Measurements from ENCODE around the gene GNG5.

Gene GNG5

DNA sequence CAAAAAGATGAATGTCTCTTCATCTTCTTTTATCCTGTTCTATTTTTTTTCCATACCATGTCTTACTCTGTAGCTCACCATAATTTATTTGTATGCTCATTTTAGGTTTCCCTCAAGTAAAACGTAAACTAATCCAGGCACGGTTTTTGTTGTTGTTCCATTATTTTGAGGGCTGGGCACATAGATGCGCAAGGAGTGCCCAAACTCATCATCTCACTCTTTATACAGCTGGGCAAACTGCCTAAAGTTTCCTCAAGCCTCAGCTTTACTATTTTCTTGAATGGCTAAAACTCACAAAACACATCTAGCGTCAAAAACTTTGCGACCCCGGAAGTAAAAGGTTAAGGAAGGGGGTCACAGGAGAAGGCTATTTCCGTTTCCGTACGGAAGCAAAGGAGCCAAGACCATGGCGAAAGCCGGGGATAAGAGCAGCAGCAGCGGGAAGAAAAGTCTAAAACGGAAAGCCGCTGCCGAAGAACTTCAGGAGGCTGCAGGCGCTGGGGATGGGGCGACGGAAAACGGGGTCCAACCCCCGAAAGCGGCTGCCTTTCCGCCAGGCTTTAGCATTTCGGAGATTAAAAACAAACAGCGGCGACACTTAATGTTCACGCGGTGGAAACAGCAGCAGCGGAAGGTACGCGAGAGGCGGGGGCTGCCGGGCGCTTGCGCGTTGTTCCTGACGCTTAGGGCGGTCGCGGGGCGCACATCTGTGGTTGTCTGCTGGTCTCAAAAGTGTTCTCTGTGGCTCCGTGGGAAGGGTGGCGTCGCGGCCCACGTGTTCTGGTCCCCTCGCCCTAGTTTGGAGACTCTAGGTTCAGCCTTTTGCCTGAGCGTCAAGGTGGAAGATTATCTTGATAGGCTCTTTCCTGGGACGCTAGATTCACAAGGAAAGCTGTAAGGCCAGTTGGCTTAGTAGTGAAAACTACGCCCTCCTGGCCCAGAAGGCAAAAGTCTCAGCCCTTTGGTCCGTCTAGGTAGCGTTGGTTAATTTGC lies 27.2 kb downstream of the GNG5 start, which contains the start of gene RPF1:
RPF1 (plus strand) TSS at position 391 of the 993 bp plus-strand sequence; CDS start at position 407, 16 bp downstream.
- peak within 1 kb of the TSS; percentile 73 to 79 for H3K27ac ChIP-seq
- H3K9me3 ChIP-seq: no peaks in the 10 kb centered on the region
- TF ChIP-seq, protein P1, sequence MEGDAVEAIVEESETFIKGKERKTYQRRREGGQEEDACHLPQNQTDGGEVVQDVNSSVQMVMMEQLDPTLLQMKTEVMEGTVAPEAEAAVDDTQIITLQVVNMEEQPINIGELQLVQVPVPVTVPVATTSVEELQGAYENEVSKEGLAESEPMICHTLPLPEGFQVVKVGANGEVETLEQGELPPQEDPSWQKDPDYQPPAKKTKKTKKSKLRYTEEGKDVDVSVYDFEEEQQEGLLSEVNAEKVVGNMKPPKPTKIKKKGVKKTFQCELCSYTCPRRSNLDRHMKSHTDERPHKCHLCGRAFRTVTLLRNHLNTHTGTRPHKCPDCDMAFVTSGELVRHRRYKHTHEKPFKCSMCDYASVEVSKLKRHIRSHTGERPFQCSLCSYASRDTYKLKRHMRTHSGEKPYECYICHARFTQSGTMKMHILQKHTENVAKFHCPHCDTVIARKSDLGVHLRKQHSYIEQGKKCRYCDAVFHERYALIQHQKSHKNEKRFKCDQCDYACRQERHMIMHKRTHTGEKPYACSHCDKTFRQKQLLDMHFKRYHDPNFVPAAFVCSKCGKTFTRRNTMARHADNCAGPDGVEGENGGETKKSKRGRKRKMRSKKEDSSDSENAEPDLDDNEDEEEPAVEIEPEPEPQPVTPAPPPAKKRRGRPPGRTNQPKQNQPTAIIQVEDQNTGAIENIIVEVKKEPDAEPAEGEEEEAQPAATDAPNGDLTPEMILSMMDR (IDR thresholded peaks at IDR 0.05): no peak
- DNase-seq: peak; percentile 62 to 76
- intact Hi-C loops (cut with DNase I; ENCODE audit: low total_unique reads): no loop called here
- peaks cover 0 to 28% (median 15%) of the 10 kb centered on the region in 4 donors for H3K4me1 ChIP-seq
- H3K4me3 ChIP-seq: peak within 1 kb of the TSS; percentile 63 to 70
- peaks cover 7 to 17% (median 11%) of the 10 kb centered on the region in 3 donors for H3K36me3 ChIP-seq
- H3K27me3 ChIP-seq: peaks cover 0 to 10% of the 10 kb centered on the region in 2 donors

DNA sequence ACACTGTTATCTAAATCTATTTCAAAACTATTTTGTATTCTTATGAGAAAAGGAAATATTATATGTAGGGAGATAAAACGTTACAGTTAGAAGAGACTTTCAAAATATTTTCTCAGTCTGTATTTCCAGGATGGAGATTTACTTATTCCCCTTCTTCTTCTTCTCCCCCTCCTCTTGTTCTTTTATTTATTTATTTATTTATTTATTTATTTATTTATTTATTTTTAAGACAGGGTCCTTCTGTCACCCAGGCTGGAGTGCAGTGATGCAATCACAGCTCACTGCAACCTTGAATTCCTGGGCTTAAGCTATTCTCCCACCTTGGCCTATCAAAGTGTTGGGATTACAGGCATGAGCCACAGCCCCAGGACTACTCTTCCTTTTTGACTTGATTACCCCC lies 30.2 kb downstream of the GNG5 start:
- Histone ChIP-seq H3K36me3 (peaks cover 0 to 3% (median 0%) of the 10 kb centered on the region in 3 donors), H3K27me3 (peaks cover 0 to 16% of the 10 kb centered on the region in 2 donors), H3K4me1 (peaks cover 0 to 19% (median 12%) of the 10 kb centered on the region in 4 donors), H3K9me3 (no peaks in the 10 kb centered on the region), H3K27ac (no peak overlapping the region), H3K4me3 (no peak overlapping the region)
- intact Hi-C loops (cut with DNase I; ENCODE audit: low total_unique reads): no loop called here
- DNase-seq: no peak
- TF ChIP-seq, protein P1 (IDR thresholded peaks at IDR 0.05): no peak

DNA sequence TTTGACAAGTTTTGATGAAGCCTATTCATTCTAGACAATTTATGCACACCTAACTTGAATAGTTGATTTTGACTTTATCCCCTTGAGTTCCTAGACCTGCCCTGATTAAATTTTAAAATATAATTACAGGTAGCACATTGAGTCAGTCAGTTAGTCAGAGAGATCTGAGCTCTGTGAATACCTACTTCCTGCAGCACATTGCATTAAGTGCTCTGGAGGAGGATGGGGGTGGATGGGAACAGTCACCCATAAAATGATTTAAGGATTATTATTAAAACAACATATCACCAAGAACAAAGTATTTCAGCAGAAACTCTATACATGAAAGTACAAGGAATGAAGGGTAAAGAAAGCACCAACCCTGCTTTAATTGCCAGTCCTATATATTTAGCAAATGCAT lies 39.1 kb downstream of the GNG5 start:
- Histone ChIP-seq H3K36me3 (no peaks in the 10 kb centered on the region), H3K27me3 (peaks cover 0 to 6% of the 10 kb centered on the region in 2 donors), H3K4me1 (no peaks in the 10 kb centered on the region), H3K27ac (no peak overlapping the region), H3K9me3 (no peaks in the 10 kb centered on the region), H3K4me3 (no peak overlapping the region)
- DNase-seq: no peak
- TF ChIP-seq, protein P1 (IDR thresholded peaks at IDR 0.05): no peak
- intact Hi-C loops (cut with DNase I; ENCODE audit: low total_unique reads): no loop called here

DNA sequence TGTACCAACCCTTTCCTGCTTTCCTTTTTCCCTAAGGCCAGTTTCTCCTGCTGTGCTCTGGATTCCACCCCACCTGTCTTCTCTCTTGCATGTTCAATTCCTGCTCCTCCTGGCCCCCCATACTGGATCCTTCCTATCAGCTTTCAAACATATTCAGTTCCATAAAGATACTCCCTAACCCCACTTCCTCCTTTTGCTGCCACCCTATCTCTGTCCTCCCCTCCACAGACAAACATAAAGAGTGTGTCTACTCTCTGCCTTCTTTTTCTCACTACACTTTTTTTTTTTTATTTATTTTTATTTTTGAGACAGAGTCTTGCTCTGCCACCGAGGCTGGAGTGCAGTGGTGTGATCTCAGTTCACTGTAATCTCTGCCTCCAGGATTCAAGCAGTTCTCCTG lies 44.3 kb downstream of the GNG5 start:
- intact Hi-C loops (cut with DNase I; ENCODE audit: low total_unique reads): no loop called here
- H3K27me3 ChIP-seq: peaks cover 0 to 4% of the 10 kb centered on the region in 2 donors
- H3K4me1 ChIP-seq: no peaks in the 10 kb centered on the region
- H3K36me3 ChIP-seq: no peaks in the 10 kb centered on the region
- TF ChIP-seq, protein P1 (IDR thresholded peaks at IDR 0.05): no peak
- no peak for DNase-seq
- no peak overlapping the region for H3K27ac ChIP-seq
- H3K4me3 ChIP-seq: no peak overlapping the region
- H3K9me3 ChIP-seq: no peaks in the 10 kb centered on the region

DNA sequence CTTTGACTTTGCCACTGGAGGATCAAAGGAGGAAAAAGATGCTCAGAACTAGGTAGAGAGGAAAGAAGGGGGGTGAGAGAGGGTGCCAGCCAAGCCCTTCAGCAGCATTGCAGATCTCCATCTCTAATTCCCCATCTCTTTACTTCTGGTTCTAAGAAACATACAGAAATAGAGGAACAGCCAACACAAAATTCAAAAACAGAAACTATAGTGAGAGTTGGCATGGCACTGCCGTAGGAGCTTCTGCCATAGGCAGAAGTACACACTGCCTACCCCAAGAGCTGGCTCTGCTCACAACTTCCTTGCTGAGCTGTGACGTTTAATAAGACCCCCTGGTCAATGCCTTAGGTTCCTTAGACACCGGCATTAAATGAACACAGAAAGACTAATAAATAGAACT lies 53.9 kb downstream of the GNG5 start:
- Histone ChIP-seq H3K4me1 (no peaks in the 10 kb centered on the region), H3K4me3 (no peak overlapping the region), H3K9me3 (no peaks in the 10 kb centered on the region), H3K27me3 (no peaks in the 10 kb centered on the region), H3K27ac (no peak overlapping the region), H3K36me3 (no peaks in the 10 kb centered on the region)
- no peak for DNase-seq
- intact Hi-C loops (cut with DNase I; ENCODE audit: low total_unique reads): loop anchor here (10.0 kb wide), 1 partner anchor 312 kb away; no protein-coding TSS in a partner anchor
- TF ChIP-seq, protein P1 (IDR thresholded peaks at IDR 0.05): no peak

All from tibial artery (tissue), 4 donors.